ENCODE measurements around the gene RASGEF1C. TPM values are rescaled to one million over a fixed set of nuclear protein-coding genes. Genes with fewer than 3 reads are reported as not detected.
A peak's percentile ranks its signal among the peaks of the same experiment; 100 is the strongest.

RASGEF1C gene
- total and polyA plus RNA-seq, 8 donors = 0.20 to 6.8 (median 0.86) TPM; not detected in 4

DNA sequence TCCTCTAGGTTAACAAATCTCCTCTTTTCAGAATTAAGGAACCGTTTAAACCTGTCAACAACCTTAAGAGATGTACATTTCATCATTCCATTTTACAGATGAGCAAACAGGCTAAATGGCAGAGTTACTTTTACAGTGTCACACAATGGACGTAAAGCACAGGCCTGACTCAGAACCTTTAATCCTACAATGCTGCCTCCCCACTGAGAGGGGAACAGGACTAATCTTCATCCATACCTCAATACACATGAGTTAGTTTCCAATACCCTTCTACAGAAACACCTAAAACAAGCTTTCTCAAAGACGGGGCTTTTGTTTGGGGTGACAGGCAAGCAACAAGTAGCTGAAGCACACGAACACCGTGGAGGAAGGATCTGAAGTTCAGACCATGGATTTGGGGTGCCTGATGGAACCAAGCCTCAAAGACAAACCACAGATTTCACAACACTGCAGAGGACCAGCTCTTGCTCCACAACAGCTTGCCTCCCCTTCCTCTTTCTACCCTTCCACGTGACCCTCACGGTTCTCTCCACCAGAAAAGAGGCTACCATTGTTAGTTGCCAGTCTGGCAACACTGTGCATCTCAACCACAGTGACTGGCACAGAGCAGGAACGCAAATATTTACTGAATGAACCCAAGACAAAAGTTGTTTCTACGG, 139.3 kb downstream of the RASGEF1C start:
- Histone ChIP-seq H3K4me3 (peak overlapping the region; percentile 86 to 96 (median 93)), H3K27me3 (no peaks in the 10 kb centered on the region), H3K4me1 (peaks cover 10 to 47% (median 34%) of the 10 kb centered on the region in 4 donors), H3K36me3 (no peaks in the 10 kb centered on the region), H3K9me3 (no peaks in the 10 kb centered on the region), H3K27ac (peak overlapping the region; percentile 43 to 99 (median 95))
- intact Hi-C loops (cut with DNase I; ENCODE audit: low total_unique reads) = no loop called here
- DNase-seq = peak; percentile 56 to 58
- TF ChIP-seq, protein P1, sequence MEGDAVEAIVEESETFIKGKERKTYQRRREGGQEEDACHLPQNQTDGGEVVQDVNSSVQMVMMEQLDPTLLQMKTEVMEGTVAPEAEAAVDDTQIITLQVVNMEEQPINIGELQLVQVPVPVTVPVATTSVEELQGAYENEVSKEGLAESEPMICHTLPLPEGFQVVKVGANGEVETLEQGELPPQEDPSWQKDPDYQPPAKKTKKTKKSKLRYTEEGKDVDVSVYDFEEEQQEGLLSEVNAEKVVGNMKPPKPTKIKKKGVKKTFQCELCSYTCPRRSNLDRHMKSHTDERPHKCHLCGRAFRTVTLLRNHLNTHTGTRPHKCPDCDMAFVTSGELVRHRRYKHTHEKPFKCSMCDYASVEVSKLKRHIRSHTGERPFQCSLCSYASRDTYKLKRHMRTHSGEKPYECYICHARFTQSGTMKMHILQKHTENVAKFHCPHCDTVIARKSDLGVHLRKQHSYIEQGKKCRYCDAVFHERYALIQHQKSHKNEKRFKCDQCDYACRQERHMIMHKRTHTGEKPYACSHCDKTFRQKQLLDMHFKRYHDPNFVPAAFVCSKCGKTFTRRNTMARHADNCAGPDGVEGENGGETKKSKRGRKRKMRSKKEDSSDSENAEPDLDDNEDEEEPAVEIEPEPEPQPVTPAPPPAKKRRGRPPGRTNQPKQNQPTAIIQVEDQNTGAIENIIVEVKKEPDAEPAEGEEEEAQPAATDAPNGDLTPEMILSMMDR (IDR thresholded peaks at IDR 0.05) = no peak
- peak in 1 of 4 donors; percentile 20 for TF ChIP-seq POLR2A (IDR thresholded peaks at IDR 0.05)
- TF ChIP-seq POLR2AphosphoS5 (IDR thresholded peaks at IDR 0.05) = peak in 2 of 3 donors; percentile 60 to 65
- TF ChIP-seq EP300 (IDR thresholded peaks at IDR 0.05) = no peak
- 20 to 49% (median 27%) methylated on average over 9 of the region's 9 CpGs for WGBS, 5 donors

GRCh38 chr5:180068519-180069090, 140.4 kb downstream of the RASGEF1C start:
- H3K36me3 ChIP-seq = no peaks in the 10 kb centered on the region
- no peaks in the 10 kb centered on the region for H3K27me3 ChIP-seq
- 27 to 45% (median 34%) methylated on average over 6 of the region's 6 CpGs for WGBS, 5 donors
- DNase-seq = no peak
- H3K4me1 ChIP-seq = peaks cover 10 to 47% (median 34%) of the 10 kb centered on the region in 4 donors
- TF ChIP-seq POLR2AphosphoS5 (IDR thresholded peaks at IDR 0.05) = no peak
- no peak for TF ChIP-seq POLR2A (IDR thresholded peaks at IDR 0.05)
- TF ChIP-seq EP300 (IDR thresholded peaks at IDR 0.05) = no peak
- TF ChIP-seq, protein P1 (IDR thresholded peaks at IDR 0.05) = no peak
- peak overlapping the region in 2 of 5 donors; percentile 2 to 99 for H3K27ac ChIP-seq
- no peaks in the 10 kb centered on the region for H3K9me3 ChIP-seq
- peak overlapping the region in 1 of 4 donors; percentile 1 for H3K4me3 ChIP-seq
- intact Hi-C loops (cut with DNase I; ENCODE audit: low total_unique reads) = no loop called here

DNA sequence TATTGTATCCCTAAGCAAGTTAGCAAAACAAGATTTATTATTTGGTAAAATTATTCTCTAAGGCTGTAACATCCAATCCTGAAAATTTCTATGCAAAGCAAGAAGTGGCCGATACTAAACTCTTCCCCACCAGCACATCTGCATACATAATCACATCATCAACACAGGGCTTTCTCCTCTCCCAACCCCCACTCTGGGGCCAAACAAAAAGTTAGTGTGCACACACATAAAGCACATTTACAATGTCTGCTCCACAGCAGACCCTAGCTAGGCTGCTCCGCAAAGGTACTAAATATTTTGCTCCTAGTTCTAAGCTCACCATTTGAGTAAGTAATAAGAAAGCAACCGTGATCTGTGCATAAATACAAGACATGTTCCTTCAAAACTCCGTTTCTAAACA, 141.0 kb downstream of the RASGEF1C start:
- H3K4me3 ChIP-seq = peak overlapping the region in 1 of 4 donors; percentile 1
- H3K4me1 ChIP-seq = peaks cover 10 to 47% (median 34%) of the 10 kb centered on the region in 4 donors
- H3K27ac ChIP-seq = peak overlapping the region in 1 of 5 donors; percentile 2
- H3K9me3 ChIP-seq = no peaks in the 10 kb centered on the region
- DNase-seq = no peak
- no peaks in the 10 kb centered on the region for H3K27me3 ChIP-seq
- WGBS, 5 donors = 38 to 70% (median 48%) methylated on average over 4 of the region's 4 CpGs
- H3K36me3 ChIP-seq = no peaks in the 10 kb centered on the region
- TF ChIP-seq POLR2AphosphoS5 (IDR thresholded peaks at IDR 0.05) (no peak), POLR2A (IDR thresholded peaks at IDR 0.05) (no peak)
- TF ChIP-seq, protein P1 (IDR thresholded peaks at IDR 0.05) = no peak
- intact Hi-C loops (cut with DNase I; ENCODE audit: low total_unique reads) = no loop called here

- DNase-seq = no peak
- intact Hi-C loops (cut with DNase I; ENCODE audit: low total_unique reads) = no loop called here
- Histone ChIP-seq H3K4me1 (peaks cover 0 to 5% (median 0%) of the 10 kb centered on the region in 4 donors), H3K27me3 (no peaks in the 10 kb centered on the region), H3K9me3 (no peaks in the 10 kb centered on the region), H3K36me3 (no peaks in the 10 kb centered on the region), H3K4me3 (no peak overlapping the region), H3K27ac (no peak overlapping the region)
- 84 to 95% (median 94%) methylated on average over 7 of the region's 7 CpGs for WGBS, 5 donors
- TF ChIP-seq POLR2A (IDR thresholded peaks at IDR 0.05) = no peak
- TF ChIP-seq, protein P1 (IDR thresholded peaks at IDR 0.05) = no peak
- no peak for TF ChIP-seq POLR2AphosphoS5 (IDR thresholded peaks at IDR 0.05)
- TF ChIP-seq EP300 (IDR thresholded peaks at IDR 0.05) = no peak
Measured at GRCh38 chr5:180060192-180060591, 148.8 kb downstream of the RASGEF1C start.
